ENCODE measurements around the gene C12orf42. TPM values are rescaled to one million over a fixed set of nuclear protein-coding genes. Genes with fewer than 3 reads are reported as not detected.

Gene C12orf42
- total RNA-seq, 1 donor from 2014 or later, result 0.11 TPM

DNA sequence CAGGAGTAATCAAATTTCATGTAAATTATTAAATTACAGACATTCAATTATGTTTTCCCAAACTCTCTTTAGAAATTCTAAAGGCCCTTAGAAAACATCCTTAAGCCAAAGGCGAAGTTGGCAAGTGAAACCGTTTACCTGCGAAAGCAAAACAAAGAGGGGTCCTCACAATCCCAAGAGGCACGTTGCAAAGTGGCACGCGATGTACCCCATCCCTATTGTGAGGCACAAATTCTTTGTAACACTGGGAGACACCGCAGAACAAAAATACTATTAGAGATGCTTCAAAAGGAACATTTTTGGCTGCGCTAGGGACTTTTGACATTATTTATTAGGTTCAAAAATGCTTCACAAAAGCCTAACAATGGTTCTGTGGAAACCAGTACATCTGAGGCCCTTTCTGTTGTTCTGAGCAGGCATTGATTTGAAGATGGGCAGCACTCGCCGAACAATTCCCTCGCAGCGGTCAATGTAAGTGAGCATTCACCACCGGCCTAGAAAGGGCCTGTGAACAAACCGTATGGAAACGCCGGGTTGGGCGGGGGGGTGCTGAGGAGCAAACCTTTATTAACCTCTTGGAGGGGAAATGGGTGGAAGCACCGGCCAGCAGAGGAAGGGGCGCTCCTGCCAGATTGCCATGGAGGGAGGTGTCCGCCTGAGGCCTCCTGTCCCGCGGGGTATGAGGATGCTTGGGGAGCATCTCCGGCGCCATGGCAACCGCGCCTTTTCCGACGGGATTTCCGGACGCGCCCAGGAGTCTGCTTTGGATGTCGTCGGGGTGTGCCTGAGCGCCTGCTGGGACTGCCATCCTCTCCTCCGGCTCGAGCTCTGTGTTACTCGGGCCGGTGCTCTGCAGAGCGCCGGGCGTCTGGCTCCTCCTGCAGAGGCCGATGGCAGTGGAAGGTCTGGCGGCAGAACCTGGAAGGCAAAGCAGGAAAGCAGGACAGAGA is 193.9 kb downstream of the C12orf42 start:
- H3K36me3 Mint-ChIP-seq, result no peaks in the 10 kb centered on the region
- no peak overlapping the region for H3K27ac Mint-ChIP-seq
- H3K9me3 Mint-ChIP-seq, result peaks cover 4% of the 10 kb centered on the region
- TF ChIP-seq, protein P1, sequence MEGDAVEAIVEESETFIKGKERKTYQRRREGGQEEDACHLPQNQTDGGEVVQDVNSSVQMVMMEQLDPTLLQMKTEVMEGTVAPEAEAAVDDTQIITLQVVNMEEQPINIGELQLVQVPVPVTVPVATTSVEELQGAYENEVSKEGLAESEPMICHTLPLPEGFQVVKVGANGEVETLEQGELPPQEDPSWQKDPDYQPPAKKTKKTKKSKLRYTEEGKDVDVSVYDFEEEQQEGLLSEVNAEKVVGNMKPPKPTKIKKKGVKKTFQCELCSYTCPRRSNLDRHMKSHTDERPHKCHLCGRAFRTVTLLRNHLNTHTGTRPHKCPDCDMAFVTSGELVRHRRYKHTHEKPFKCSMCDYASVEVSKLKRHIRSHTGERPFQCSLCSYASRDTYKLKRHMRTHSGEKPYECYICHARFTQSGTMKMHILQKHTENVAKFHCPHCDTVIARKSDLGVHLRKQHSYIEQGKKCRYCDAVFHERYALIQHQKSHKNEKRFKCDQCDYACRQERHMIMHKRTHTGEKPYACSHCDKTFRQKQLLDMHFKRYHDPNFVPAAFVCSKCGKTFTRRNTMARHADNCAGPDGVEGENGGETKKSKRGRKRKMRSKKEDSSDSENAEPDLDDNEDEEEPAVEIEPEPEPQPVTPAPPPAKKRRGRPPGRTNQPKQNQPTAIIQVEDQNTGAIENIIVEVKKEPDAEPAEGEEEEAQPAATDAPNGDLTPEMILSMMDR (IDR thresholded peaks at IDR 0.05; ENCODE audit: unreplicated experiment), result no peak
- H3K4me1 Mint-ChIP-seq, result no peaks in the 10 kb centered on the region
- H3K27me3 Mint-ChIP-seq (ENCODE audit: low read depth), result peaks cover 78% of the 10 kb centered on the region
- H3K4me3 Mint-ChIP-seq, result no peak overlapping the region
- no peak for DNase-seq (ENCODE audit: low spot score in 2 of 2, unreplicated experiment in 2 of 2)

DNA sequence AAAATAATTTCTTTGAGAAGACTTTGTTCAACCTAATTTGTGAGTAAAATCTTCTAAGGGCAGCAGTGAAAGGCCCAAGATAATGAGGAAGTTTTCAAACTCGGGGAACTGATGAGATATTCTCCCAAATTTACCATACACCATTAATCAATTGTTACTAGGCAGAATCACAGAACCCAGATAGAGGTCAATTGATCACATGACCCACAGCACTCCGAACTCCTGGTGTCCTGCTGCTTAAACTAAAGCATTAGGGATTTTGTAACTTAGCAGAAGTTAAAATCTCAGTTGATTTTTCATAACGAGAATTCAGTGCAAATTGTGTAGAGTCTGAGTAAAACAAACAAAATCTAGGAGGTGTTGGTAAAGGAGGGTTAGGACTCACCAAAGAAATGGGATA is 207.8 kb downstream of the C12orf42 start:
- Mint-ChIP-seq H3K36me3 (no peaks in the 10 kb centered on the region), H3K4me3 (no peak overlapping the region), H3K9me3 (peaks cover 18% of the 10 kb centered on the region), H3K27ac (no peak overlapping the region), H3K4me1 (no peaks in the 10 kb centered on the region), H3K27me3 (ENCODE audit: low read depth) (peaks cover 8% of the 10 kb centered on the region)
- no peak for DNase-seq (ENCODE audit: low spot score in 2 of 2, unreplicated experiment in 2 of 2)
- TF ChIP-seq, protein P1 (IDR thresholded peaks at IDR 0.05; ENCODE audit: unreplicated experiment), result no peak

DNA sequence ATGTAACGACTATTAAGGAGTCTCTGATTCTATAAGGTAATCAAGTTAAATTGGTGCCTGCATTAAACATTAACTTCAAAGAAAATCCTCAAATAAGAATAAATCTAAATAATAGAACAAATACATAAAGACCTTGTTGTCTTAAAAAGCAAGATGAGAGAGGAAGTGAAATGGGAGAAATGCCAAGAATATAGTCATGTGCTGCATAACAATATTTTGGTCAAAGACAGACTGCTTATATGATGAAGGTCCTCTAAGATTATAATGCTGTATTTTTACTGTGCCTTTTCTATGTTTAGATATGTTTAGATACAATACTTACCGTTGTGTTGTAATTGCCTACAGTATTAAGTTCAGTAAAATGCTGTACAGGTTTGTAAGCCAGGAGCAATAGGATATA is 213.6 kb downstream of the C12orf42 start:
- H3K4me1 Mint-ChIP-seq, result no peaks in the 10 kb centered on the region
- peaks cover 3% of the 10 kb centered on the region for H3K9me3 Mint-ChIP-seq
- no peak overlapping the region for H3K4me3 Mint-ChIP-seq
- no peak overlapping the region for H3K27ac Mint-ChIP-seq
- DNase-seq (ENCODE audit: low spot score in 2 of 2, unreplicated experiment in 2 of 2), result no peak
- TF ChIP-seq, protein P1 (IDR thresholded peaks at IDR 0.05; ENCODE audit: unreplicated experiment), result no peak
- H3K36me3 Mint-ChIP-seq, result no peaks in the 10 kb centered on the region
- peaks cover 21% of the 10 kb centered on the region for H3K27me3 Mint-ChIP-seq (ENCODE audit: low read depth)

DNA sequence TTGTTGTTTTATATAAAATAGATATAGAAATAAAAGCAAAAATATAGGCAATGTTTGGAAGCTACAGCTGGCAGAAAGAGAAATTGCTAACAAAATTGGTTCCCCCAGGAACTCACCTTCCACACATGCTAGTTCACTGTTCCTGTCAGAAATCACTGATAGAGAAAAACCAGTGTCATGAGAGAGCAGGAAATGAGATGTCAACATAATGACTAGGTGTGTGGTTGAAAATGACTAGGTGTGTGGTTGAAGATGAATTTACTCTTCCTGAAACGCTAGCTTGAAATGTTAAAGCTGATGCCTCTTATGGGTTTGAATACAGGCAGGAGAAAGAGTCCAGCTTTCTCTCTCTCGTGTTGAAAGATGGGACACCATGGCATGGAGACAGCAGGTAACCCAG is 216.3 kb downstream of the C12orf42 start:
- no peak for DNase-seq (ENCODE audit: low spot score in 2 of 2, unreplicated experiment in 2 of 2)
- no peaks in the 10 kb centered on the region for H3K9me3 Mint-ChIP-seq
- H3K4me3 Mint-ChIP-seq, result no peak overlapping the region
- no peak overlapping the region for H3K27ac Mint-ChIP-seq
- TF ChIP-seq, protein P1 (IDR thresholded peaks at IDR 0.05; ENCODE audit: unreplicated experiment), result no peak
- peaks cover 21% of the 10 kb centered on the region for H3K27me3 Mint-ChIP-seq (ENCODE audit: low read depth)
- H3K4me1 Mint-ChIP-seq, result no peaks in the 10 kb centered on the region
- H3K36me3 Mint-ChIP-seq, result no peaks in the 10 kb centered on the region

DNA sequence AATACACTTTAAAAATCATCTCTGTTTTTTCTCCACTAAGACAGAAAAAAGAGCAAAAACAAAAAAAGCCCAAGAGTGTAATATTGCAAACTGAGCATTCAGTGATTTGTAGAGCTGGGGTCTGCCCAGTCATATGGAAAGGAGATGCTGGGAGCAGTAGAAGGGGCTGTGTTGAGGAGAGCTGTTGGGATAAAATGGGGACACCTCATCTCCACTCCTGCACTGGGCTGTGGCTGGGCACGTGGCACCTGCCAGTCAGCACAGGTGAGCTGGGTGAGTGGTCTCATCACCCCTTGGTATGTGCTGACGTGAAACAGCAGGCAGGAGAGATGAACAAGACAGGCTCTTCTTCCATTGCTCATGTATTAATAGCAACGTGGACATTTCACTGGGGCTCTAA is 217.4 kb downstream of the C12orf42 start:
- TF ChIP-seq, protein P1 (IDR thresholded peaks at IDR 0.05; ENCODE audit: unreplicated experiment), result no peak
- no peak overlapping the region for H3K27ac Mint-ChIP-seq
- H3K9me3 Mint-ChIP-seq, result no peaks in the 10 kb centered on the region
- H3K36me3 Mint-ChIP-seq, result no peaks in the 10 kb centered on the region
- no peak overlapping the region for H3K4me3 Mint-ChIP-seq
- H3K27me3 Mint-ChIP-seq (ENCODE audit: low read depth), result peaks cover 18% of the 10 kb centered on the region
- DNase-seq (ENCODE audit: low spot score in 2 of 2, unreplicated experiment in 2 of 2), result no peak
- no peaks in the 10 kb centered on the region for H3K4me1 Mint-ChIP-seq

All from mesothelial cell of epicardium (in vitro differentiated cells).